SK-N-SH (cell line): ENCODE data around the gene ABHD4.

Experiments
- EP300 ChIP-seq, 2 experiments: IDR thresholded peaks; 2 replicates each; pipeline versions ENCODE4 v1.4.0 to v1.6.1; 2012; ENCODE audit warnings: borderline replicate concordance in 1 of 2, low read depth in 1 of 2, low read length in 1 of 2
- FOXJ3 ChIP-seq: sonication (generic); formaldehyde crosslinking; IDR thresholded peaks from 2 replicates; pipeline ENCODE4 v1.5.1; 2020; ENCODE audit warnings: mild to moderate bottlenecking, missing genetic modification reagents
- FOXM1 ChIP-seq: IDR thresholded peaks from 2 replicates; pipeline ENCODE4 v1.4.0; 2012; ENCODE audit warnings: low read depth, mild to moderate bottlenecking
- GABPA ChIP-seq: IDR thresholded peaks from 2 replicates; pipeline ENCODE4 v1.4.0; 2012; ENCODE audit warnings: low read depth, mild to moderate bottlenecking
- MAX ChIP-seq: IDR thresholded peaks from 2 replicates; pipeline ENCODE4 v1.4.0; 2012; ENCODE audit warnings: low read depth
- POLR2AphosphoS5 ChIP-seq: IDR thresholded peaks from 2 replicates; pipeline ENCODE4 v1.6.1; 2012; ENCODE audit warnings: low read depth, low read length
- SIN3A ChIP-seq: IDR thresholded peaks from 2 replicates; pipeline ENCODE4 v1.6.1; 2012; ENCODE audit warnings: low read depth, mild to moderate bottlenecking, low read length, moderate library complexity, borderline replicate concordance
- TAF1 ChIP-seq: IDR thresholded peaks from 2 replicates; pipeline ENCODE4 v1.6.1; 2012; ENCODE audit warnings: low read depth, mild to moderate bottlenecking, low read length, moderate library complexity, borderline replicate concordance
- USF2 ChIP-seq: fragments of 150-350 bp; IDR thresholded peaks from 2 replicates; pipeline ENCODE4 v1.6.1; 2017; ENCODE audit warnings: antibody characterized with exemption, low read length, low read depth, borderline replicate concordance
- YY1 ChIP-seq: IDR thresholded peaks from 2 replicates; pipeline ENCODE4 v1.4.0; 2012; ENCODE audit warnings: low read depth, mild to moderate bottlenecking
- ZBTB33 ChIP-seq: IDR thresholded peaks from 2 replicates; pipeline ENCODE4 v1.4.0; 2012; ENCODE audit warnings: low read depth, borderline replicate concordance
- TF ChIP-seq, protein P1 (sequence below): fragments of 200-600 bp; sonication (generic); IDR thresholded peaks from 2 replicates; pipeline ENCODE4 v1.6.1; 2017; ENCODE audit warnings: antibody characterized with exemption, mild to moderate bottlenecking, moderate library complexity

DNA sequence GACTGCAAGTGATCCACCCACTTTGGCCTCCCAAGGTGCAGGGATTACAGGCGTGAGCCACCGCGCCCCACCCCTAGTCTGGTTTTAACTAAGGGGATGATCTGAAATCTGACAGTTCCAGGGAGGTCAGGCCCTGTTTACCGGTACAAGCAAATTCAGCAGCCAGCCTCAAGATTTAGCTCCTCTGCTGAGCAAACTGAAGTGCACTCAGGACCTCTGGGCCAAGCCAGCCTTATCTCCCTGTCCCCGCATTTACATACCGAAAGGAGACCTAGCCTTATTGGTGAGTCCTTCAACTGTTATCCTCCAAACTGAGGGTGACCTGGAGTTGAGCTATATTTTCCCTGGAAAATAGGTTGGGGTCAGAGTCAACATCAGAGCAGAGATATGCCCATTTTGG lies 835 bp upstream of the ABHD4 start:
- TF ChIP-seq YY1 (no peak), MAX (no peak), EP300 (IDR thresholded peaks at IDR 0.05; ENCODE audit: borderline replicate concordance in 1 of 2, low read depth in 1 of 2, low read length in 1 of 2) (no peak), SIN3A (no peak), GABPA (no peak), FOXM1 (no peak), TAF1 (no peak), POLR2AphosphoS5 (no peak), USF2 (no peak), FOXJ3 (no peak), ZBTB33 (no peak)
- TF ChIP-seq, protein P1, sequence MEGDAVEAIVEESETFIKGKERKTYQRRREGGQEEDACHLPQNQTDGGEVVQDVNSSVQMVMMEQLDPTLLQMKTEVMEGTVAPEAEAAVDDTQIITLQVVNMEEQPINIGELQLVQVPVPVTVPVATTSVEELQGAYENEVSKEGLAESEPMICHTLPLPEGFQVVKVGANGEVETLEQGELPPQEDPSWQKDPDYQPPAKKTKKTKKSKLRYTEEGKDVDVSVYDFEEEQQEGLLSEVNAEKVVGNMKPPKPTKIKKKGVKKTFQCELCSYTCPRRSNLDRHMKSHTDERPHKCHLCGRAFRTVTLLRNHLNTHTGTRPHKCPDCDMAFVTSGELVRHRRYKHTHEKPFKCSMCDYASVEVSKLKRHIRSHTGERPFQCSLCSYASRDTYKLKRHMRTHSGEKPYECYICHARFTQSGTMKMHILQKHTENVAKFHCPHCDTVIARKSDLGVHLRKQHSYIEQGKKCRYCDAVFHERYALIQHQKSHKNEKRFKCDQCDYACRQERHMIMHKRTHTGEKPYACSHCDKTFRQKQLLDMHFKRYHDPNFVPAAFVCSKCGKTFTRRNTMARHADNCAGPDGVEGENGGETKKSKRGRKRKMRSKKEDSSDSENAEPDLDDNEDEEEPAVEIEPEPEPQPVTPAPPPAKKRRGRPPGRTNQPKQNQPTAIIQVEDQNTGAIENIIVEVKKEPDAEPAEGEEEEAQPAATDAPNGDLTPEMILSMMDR = no peak
